Right ventricle myocardium superior (tissue), 1 donor: Measurements from ENCODE around the gene TMX4. TPM values are rescaled to one million over a fixed set of nuclear protein-coding genes. Genes with fewer than 3 reads are reported as not detected.

Experiments used
- ATAC-seq: fragments of 200-7000 bp; cut with Tn5 transposase; one replicate; pipeline ENCODE4 v1.9.1; 2020; ENCODE audit warnings: mild to moderate bottlenecking; ENCODE audit not compliant: poor library complexity
- DNase-seq: peaks from one replicate; pipeline ENCODE4 v3.0.0-alpha.2; 2020
- intact Hi-C: fragments of 100-400 bp; cut with DNase I; formaldehyde crosslinking; loops from one replicate; pipeline ENCODE4 v1.11.2; 2022
- total RNA-seq: library from RNA; stranded (reverse); fragmentation: NEBNext Ultra II Directional; extraction: Animal tissue kit (Norgen Biotek cat#: 25700); gene quantifications from one replicate; pipeline ENCODE4 v1.2.1, GENCODE V29; 2021
- donor health status: DM: no; HTN: yes; CAD: no; lungs with severe emphysema.

Gene TMX4
- total RNA-seq, 1 donor from 2014 or later = 123 TPM

DNA sequence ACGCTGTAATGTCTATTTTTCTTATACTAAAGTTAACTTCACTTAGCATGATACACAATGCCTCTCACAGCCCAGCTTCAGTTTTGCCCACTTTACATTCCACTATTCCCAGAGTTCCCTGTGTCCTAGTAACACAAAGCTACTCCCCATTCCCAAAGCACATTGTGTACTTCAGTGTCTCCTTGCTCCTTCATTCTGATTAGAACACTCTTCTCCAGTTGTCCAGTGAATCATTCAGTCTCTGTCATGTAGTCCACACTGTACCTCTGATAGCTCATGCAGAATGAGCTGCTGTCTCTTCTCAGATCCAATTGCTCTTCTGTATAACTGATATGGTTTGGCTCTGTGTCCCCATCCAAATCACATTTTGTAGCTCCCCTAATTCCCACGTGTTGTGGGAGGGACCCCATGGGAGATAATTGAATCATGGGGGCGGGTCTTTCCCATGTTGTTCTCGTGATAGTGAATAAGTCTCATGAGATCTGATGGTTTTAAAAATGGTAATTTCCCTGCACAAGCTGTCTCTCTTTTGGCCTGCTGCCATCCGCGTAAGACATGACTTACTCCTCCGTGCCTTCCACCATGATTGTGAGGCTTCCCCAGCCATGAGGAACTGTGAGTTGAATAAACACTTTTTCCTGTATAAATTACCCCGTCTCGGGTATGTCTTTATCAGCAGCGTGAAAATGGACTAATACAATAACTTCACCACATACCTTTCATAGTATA is 2.1 kb upstream of the TMX4 start:
- intact Hi-C loops = no loop called here
- ATAC-seq (no peak), DNase-seq (no peak)

DNA sequence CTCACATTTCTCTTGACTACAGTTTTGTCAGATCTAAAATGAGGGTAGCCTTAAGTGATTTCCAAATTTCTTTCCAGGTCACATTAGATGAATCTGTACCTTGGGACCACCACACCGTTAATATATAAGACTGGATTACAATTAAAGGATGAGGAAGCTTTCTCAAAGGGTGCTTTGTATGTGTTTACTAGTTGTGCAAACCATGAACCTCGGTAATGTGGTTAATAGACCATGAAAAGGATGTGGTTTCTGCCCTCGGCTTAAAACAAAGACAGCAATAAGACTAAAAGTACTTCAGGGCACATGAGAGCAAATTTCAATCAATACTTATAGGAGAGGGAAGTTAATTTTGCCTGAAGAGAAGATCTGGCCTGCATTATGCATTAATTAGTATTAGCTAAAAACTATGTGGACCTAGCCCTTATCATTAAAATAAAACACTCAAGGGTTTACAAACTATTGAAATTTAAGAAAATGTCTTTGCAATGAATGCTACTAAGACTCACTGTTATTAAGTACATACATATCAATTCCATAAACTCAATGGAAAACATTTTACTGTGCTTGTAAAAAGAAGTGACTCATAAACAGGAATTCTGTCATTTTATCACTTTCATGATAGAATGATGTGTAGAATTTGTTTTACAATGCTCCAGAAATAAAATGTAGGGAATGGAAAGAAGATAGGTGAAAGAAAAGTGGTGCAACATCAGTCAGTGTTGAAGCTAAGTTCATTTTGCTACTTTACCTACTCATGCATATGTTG is 936 bp upstream of the TMX4 start:
- no peak for DNase-seq
- intact Hi-C loops = no loop called here
- no peak for ATAC-seq

DNA sequence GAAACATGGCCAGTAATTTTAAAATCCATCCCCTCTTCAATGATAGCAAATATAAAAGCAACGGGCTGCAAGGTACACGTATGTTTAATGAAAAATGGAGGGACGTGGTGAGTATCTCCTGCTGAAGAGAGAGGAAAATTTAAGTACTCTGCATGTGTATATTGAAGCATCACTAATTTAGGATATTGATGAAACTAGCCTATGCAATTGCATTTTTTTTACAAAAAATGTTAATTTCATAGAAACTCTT is 362 bp upstream of the TMX4 start:
- intact Hi-C loops = no loop called here
- ATAC-seq (no peak), DNase-seq (no peak)

DNA sequence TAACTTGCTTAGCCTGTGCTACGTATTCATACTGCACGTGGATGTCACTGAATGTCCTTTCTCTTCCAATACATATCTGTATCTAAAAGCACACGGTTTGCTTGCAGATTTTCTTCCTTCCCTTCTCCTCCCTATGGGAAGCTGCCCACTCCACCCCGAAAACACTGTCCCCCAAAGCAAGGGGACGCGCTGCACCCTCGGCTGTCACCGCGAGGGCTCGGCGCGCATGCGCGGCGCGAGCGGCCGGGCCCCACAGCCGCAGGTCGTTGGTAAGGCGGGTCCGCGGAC is 659 bp downstream of the TMX4 start:
- DNase-seq (peak; percentile 80), ATAC-seq (peak; percentile 89)
- intact Hi-C loops = no loop called here

DNA sequence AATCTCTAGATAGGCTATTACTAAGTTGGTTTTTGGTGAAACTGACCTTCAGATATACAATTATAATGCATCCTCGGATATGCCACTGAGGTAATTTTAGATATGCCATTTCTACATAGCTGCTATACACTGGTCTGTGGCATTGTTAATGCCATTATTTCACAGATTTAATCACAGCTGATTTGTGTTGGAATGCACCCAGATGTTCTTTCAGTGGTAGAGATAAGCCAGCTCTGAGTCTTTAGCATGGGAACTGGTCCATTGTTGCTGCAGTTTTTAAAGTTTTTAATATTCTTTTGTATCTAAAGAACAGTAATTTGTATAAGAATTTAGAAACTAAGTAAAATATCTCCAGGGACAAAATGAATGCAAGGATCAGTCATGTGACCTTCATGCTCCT is 6.8 kb downstream of the TMX4 start:
- ATAC-seq = no peak
- intact Hi-C loops = no loop called here
- no peak for DNase-seq

DNA sequence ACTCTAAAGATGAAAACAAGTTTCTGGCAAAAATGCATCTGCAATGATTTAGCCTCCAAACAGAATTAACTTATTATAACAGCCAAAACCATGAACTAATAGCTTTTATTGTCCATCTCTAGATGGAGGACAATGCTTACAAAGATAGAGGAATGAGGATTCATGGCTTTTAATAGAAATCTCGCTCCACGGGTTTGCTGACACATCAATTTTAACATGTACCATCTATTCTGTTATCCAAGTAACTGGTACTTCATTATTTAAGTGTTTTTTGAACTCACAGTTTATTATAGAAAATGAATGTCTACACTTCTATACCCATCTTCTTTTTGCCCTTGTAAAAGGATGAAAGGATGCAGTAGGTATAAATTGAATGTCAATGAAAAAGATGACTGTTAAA is 10.8 kb downstream of the TMX4 start:
- ATAC-seq (no peak), DNase-seq (no peak)
- intact Hi-C loops = no loop called here

DNA sequence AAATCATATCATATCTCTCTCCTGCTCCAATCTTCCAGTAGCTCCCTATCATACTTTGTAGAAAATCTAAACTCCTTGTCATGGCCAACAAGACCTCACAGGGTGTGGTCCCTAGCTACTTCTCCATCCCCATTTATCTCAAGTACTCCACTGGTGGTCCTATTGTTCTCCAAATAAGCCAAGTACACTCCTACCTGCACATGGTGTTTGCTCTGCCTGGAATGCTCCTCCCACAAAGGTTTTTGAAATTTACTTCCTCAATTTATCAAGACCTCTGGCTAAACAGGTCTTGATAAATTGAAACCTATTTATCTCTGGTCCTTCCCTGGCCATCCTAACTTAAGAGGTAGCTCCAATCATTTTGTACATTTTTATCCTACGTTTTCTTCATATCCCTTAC is 12.1 kb downstream of the TMX4 start:
- no peak for DNase-seq
- intact Hi-C loops = no loop called here
- ATAC-seq = no peak

DNA sequence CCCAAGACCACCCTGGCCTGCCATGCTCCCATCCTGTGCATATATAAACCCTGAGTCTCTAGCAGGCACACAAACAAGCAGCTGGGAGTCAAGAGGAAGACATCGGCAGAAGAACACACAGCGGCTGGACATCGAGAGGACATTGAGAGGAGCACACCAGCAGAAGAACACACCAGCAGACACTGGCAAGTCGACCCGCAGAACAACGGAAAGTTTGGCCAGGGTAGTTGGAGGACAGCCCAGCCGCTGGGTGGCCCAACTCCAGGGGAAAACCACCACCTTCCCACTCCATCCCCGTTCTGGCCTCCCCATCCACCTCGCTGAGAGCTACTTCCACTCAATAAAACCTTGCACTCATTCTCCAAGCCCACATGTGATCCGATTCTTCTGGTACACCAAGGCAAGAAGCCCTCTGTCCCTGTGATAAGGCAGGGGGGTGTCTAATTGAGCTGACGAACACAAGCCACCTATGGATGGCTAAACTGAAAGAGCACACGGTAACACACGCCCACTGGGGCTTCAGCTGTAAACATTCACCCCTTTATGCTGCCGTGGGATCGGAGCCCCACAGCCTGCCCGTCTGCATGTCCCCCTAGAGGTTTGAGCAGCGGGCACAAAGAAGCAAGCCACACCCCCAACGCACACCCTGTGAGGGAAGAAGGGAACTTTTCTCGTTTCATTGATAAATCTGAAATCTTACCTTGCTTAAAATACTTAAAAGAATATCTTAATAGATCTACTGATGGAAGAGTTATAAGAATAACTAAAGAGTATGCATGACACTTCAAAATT is 13.8 kb downstream of the TMX4 start:
- ATAC-seq (peak; percentile 70), DNase-seq (no peak)
- intact Hi-C loops = no loop called here

DNA sequence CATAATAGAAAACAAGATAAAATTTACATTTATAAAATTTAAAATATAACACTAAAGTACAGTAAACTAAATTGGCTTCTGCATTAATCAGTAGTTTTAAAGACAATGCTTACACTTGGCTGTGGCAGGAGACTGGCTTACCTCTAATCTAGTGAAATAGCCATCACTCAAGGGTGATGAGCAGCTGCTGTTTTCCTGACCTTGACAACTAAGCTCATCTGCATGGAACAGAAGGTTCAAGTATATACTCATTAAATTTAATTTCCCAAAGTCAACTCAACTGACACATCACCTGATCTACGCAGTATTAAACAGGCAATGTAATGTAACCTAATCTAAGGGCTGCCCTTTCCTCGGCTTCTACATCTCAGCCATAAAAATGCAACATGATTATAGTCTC is 14.5 kb downstream of the TMX4 start:
- intact Hi-C loops = no loop called here
- DNase-seq (no peak), ATAC-seq (peak; percentile 80)

DNA sequence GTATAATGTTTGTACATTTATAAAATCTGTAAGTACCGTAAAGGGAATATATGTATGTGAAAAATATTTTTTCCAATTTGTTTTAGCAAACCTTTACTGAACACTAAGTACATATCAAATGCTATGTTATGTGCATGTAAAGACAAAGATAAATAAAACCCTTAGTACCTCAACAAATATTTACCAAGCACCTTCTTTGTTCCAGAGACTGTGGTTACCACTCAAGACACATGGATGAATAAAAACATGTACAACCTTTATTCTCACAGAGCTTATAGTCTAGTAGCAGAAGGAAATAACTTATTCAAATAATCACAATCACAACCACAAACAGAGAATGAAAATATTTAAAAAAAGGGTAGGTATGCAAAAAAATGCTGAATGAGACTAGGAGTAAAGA is 17.5 kb downstream of the TMX4 start:
- ATAC-seq (no peak), DNase-seq (no peak)
- intact Hi-C loops = no loop called here

DNA sequence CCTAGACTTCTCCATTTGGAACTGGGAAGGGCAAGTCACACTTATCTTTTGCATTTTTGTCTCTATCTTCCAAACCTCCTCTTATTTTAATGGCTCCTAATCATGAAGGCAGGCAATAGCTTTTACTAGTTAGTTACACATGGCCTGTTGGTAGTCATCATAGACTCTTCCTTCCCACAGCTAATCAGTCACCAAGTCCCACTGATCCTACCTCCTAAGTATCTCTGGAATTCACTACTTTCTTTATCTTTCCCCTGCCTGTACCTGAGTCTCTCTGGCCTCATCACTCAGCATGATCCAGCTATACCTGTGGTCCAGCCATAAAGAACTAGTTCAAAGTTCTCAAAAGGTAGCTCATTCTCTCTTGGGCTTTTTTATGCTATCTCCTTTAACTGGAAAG is 18.8 kb downstream of the TMX4 start:
- intact Hi-C loops = no loop called here
- ATAC-seq (no peak), DNase-seq (no peak)

DNA sequence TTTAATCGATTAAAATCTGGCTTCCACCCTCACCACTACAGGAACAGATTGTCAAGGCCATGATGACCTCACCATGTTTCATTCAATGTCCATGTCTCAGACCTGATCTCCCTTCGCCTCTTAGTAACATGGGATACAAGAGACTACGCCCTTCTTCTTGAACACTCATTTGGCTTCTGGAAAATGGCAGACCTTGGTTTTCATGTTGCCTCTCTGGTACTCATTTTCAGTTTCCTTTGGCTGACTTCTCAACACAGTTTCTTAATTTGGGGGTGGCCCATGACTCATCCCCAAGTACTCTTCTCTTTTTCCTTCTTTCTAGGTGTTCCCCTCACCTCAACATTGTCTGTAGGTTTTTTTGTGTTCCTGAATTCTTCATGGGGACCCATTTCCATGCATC is 22.7 kb downstream of the TMX4 start:
- DNase-seq (no peak), ATAC-seq (no peak)
- intact Hi-C loops = no loop called here

DNA sequence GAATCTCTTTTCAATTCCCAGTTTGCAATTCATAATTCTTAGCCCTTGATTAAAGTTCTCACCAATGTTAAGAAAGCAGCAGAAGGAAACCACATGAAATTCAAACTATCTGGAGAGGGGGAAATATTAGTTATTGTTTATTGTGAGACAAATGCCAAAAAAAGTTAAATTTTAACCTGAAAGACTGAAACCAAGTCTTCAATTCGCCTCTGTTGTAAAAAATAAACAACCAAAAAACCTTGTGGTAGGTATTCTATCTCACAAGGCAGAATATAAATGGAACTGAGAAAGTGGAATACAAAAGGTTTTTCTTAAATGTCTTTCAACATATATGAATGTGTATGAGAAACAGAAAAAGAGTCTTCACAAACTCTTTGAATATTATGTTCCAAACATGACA is 24.8 kb downstream of the TMX4 start:
- ATAC-seq = no peak
- intact Hi-C loops = no loop called here
- no peak for DNase-seq

DNA sequence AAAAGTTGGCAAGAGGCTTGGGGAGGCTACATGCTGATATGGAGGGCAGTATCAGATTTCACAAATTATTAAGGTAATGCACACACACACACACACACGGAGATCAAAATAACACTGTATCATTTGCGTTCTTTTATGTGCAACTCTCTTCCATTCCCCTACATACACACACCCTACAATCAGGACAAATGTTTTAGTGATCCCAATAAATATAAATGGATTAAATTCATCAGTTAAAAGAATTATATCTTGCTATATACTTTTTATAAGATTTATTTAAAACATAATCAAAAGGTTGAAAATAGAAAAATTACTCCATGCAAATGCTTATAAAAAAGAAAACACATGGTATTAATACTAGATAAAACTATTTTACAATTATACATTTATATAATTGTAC is 25.9 kb downstream of the TMX4 start:
- intact Hi-C loops = no loop called here

DNA sequence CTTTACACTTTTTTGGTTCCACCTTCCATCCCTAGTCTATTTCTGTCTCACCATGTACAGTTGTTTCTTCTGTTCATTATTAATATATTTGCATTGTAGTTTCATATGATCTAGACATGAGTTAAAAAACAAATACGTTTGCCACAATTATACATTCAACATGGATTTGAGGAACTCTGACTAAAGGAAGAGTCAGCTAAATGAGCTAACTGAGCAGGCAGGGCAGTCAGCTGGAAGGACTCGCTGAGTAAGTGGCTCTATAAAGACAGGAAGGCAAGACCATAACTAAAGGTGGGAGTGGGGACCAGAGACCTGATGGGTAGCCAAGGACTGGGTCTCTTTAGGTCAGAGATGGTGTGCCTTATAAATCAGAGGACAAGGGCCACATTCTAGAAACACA is 26.3 kb downstream of the TMX4 start:
- intact Hi-C loops = no loop called here
- DNase-seq (no peak), ATAC-seq (no peak)

More for the DNA sequence above, 25.9 kb downstream of the TMX4 start:
- no peak for ATAC-seq
- no peak for DNase-seq

DNA sequence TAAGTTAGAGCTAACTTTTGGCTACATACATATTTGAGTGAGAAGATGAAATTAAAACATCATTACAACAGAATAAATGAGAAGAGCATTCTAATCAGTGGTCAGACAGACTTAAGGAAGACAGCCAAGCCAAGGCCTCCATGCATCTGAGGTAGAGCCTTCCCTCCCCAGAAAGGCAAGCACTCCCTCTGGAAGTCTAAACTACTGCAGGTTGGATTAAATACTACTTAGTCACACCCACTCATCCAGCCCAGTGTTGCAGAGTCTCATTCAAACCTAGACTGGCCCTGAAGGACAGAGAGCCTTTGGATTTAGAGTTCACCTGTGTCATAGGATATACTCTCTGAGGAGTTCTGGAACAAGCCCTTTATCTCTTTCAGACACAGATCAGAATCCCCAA is 29.2 kb downstream of the TMX4 start:
- ATAC-seq (no peak), DNase-seq (no peak)
- intact Hi-C loops = no loop called here

DNA sequence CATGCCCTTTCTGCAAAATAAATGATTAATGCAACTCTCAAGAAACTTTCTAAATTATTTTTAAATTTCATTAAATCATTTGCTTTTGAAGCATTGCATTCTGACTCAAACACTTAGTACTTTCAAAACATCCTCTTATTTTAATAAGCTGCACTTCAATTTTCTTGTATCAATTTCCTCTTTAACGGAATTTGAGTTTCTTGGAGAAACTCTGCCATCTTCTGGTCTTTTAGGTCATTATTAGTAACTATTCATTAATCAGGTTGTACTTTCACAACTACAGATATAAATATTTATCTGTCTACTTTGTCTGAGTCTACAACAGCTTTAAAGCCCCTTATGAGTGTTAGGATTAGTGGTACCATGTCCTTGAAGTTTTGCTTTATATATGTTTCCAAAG is 30.2 kb downstream of the TMX4 start:
- ATAC-seq (no peak), DNase-seq (no peak)
- intact Hi-C loops = no loop called here

DNA sequence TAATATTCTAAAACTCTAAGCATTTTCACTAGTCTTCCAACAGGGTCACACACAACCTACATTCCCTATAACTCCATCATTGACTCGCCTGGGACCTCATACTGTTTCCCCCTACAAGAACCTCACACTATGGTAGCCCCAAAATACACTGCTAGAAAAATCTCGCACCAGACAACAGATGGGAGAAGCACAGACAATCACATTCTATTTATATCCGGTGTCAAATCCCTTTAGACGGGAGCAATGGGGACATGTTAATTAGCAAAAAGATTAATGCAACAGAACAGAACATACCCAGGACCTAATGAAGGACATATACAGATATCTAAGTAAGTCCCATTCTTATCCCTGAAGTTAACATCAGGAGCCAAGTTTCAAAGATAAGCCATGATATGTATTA is 33.6 kb downstream of the TMX4 start:
- DNase-seq (no peak), ATAC-seq (peak; percentile 52)
- intact Hi-C loops = no loop called here

DNA sequence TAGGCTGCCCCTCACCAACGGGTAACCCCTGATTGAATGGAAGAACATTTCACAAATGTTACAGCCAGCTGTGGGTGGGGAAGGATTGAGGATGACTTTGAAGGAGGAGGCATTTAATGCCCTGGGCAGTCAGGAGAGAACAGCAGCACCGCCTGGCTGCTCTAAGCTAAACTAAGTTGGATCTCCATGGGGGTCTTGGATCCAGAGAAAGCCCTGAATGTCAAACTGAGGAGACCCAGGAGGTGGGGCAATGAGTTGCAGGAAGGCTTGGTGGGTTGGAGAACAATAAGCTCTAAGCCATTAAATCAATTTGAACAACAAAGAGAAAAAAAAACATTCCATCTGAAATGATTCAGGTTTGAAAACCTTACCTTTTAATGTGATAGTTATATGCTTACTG is 35.4 kb downstream of the TMX4 start:
- intact Hi-C loops = no loop called here
- ATAC-seq (no peak), DNase-seq (no peak)

DNA sequence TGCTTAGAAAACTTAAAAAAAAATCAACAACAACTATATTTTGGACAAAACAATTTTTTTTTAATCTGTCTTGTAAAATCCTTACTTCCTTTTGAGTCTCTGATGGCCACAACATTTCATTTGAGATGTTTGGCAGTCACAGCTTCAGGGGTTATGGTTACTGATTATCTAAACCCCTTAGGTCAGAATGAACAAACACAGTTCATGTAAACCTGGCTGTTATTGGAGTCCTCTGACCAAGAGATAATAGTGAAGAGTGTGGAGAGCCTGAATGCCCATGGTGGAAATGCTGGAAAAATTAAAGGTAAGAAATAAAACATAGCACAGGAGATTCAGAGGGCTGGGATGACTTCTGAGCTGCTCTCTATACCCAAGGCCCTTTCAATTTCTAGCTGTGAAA is 38.2 kb downstream of the TMX4 start:
- ATAC-seq (no peak), DNase-seq (no peak)
- intact Hi-C loops = no loop called here
